Measurements from ENCODE around the gene PRIMA1.

Gene PRIMA1

GRCh38 chr14:93712838-93713724 lies 75.2 kb downstream of the PRIMA1 start:
- no peak for TF ChIP-seq CTCF (IDR thresholded peaks at IDR 0.05; ENCODE audit: borderline replicate concordance, insufficient read depth, low read depth, low read length)
- H3K4me3 ChIP-seq (ENCODE audit: low read depth, low read length): no peak overlapping the region

GRCh38 chr14:93712079-93712837 lies 76.0 kb downstream of the PRIMA1 start:
- no peak overlapping the region for H3K4me3 ChIP-seq (ENCODE audit: low read depth, low read length)
- no peak for TF ChIP-seq CTCF (IDR thresholded peaks at IDR 0.05; ENCODE audit: borderline replicate concordance, insufficient read depth, low read depth, low read length)

- TF ChIP-seq CTCF (IDR thresholded peaks at IDR 0.05; ENCODE audit: borderline replicate concordance, insufficient read depth, low read depth, low read length): no peak
- H3K4me3 ChIP-seq (ENCODE audit: low read depth, low read length): no peak overlapping the region
These were observed 79.0 kb downstream of the PRIMA1 start for GRCh38 chr14:93709249-93709648.

- TF ChIP-seq CTCF (IDR thresholded peaks at IDR 0.05; ENCODE audit: borderline replicate concordance, insufficient read depth, low read depth, low read length): no peak
- no peak overlapping the region for H3K4me3 ChIP-seq (ENCODE audit: low read depth, low read length)
These were observed 79.5 kb downstream of the PRIMA1 start for GRCh38 chr14:93708800-93709199.

- no peak for TF ChIP-seq CTCF (IDR thresholded peaks at IDR 0.05; ENCODE audit: borderline replicate concordance, insufficient read depth, low read depth, low read length)
- no peak overlapping the region for H3K4me3 ChIP-seq (ENCODE audit: low read depth, low read length)
These were observed 80.0 kb downstream of the PRIMA1 start for GRCh38 chr14:93708311-93708734.

- no peak for TF ChIP-seq CTCF (IDR thresholded peaks at IDR 0.05; ENCODE audit: borderline replicate concordance, insufficient read depth, low read depth, low read length)
- H3K4me3 ChIP-seq (ENCODE audit: low read depth, low read length): no peak overlapping the region
These were observed 80.8 kb downstream of the PRIMA1 start for GRCh38 chr14:93707475-93707874.
